ENCODE measurements around the gene B3GALT4. TPM values are rescaled to one million over a fixed set of nuclear protein-coding genes. Genes with fewer than 3 reads are reported as not detected.

The B3GALT4 gene
- total and polyA plus RNA-seq, 2 donors (not counting 1 experiment from before 2014, with no cell fraction given) = 2.3 to 11.1 TPM

DNA sequence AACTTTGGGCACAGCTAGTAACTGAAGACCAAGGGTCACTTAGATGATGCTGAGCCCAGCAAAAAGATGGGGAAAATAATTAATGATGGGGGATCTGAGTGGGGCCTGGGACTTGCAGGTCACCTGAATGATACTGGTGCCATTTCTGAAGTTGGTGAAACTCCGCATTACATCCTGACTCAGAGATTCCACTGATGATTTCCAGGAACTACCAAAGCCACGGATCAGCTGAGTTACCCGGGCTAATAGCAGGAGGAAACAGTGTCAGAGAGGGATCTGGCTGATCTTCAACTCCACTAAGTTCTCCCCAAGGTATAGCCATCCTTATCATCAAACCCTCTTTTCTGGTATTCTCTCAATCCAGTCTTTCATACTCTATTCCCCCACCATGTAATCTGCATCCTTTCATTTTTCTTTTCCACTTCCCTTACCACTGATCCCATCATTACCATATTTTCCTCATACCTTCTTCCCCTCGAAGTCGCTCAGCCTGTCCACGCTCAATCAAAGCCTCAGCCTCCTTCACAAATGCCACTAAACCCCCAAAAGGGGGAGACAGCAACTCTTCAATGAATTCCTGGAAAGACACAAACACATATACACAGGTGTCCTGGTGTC is 25.4 kb upstream of the B3GALT4 start:
- Histone ChIP-seq H3K79me2 (ENCODE audit: control insufficient read depth, insufficient read depth, low read length) (no peaks in the 10 kb centered on the region), H3K27me3 (ENCODE audit: control insufficient read depth, insufficient read depth, low read length) (no peaks in the 10 kb centered on the region), H3K36me3 (ENCODE audit: control insufficient read depth, insufficient read depth, low read length) (no peaks in the 10 kb centered on the region), H2AFZ (ENCODE audit: low read length) (no peak overlapping the region), H3K4me1 (ENCODE audit: control insufficient read depth, extremely low read depth, insufficient read depth, low read length) (peaks cover 16% of the 10 kb centered on the region), H4K20me1 (ENCODE audit: control insufficient read depth, extremely low read depth, insufficient read depth, low read length) (no peaks in the 10 kb centered on the region), H3K27ac (ENCODE audit: insufficient read depth, low read length) (no peak overlapping the region), H3K9me3 (ENCODE audit: control insufficient read depth, insufficient read depth, low read depth, low read length) (no peaks in the 10 kb centered on the region), H3K4me3 (replicated peaks in 1 of 4; ENCODE audit: control extremely low read depth in 1 of 4, insufficient read depth in 1 of 4, low read depth in 3 of 4, low read length in 4 of 4) (no peak overlapping the region), H3K4me2 (ENCODE audit: extremely low read depth, insufficient read depth, low read length) (no peak overlapping the region), H3K9ac (ENCODE audit: insufficient read depth, low read length) (no peak overlapping the region)
- TF ChIP-seq, protein P1, sequence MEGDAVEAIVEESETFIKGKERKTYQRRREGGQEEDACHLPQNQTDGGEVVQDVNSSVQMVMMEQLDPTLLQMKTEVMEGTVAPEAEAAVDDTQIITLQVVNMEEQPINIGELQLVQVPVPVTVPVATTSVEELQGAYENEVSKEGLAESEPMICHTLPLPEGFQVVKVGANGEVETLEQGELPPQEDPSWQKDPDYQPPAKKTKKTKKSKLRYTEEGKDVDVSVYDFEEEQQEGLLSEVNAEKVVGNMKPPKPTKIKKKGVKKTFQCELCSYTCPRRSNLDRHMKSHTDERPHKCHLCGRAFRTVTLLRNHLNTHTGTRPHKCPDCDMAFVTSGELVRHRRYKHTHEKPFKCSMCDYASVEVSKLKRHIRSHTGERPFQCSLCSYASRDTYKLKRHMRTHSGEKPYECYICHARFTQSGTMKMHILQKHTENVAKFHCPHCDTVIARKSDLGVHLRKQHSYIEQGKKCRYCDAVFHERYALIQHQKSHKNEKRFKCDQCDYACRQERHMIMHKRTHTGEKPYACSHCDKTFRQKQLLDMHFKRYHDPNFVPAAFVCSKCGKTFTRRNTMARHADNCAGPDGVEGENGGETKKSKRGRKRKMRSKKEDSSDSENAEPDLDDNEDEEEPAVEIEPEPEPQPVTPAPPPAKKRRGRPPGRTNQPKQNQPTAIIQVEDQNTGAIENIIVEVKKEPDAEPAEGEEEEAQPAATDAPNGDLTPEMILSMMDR (conservative IDR thresholded peaks at IDR 0.05 in 1 of 2, IDR thresholded peaks at IDR 0.05 in 1 of 2; ENCODE audit: low read depth in 1 of 2, low read length in 2 of 2) = no peak
- no peak for TF ChIP-seq EZH2 (IDR thresholded peaks at IDR 0.05; ENCODE audit: low read length, missing control alignments)
- peak in 1 of 2 donors; percentile 44 for DNase-seq (ENCODE audit: low read depth in 2 of 2)

GRCh38 chr6:33252759-33253158 is 24.2 kb upstream of the B3GALT4 start:
- H4K20me1 ChIP-seq (ENCODE audit: control insufficient read depth, extremely low read depth, insufficient read depth, low read length) = no peaks in the 10 kb centered on the region
- peak in 1 of 2 donors; percentile 55 for DNase-seq (ENCODE audit: low read depth in 2 of 2)
- no peak overlapping the region for H3K4me3 ChIP-seq (replicated peaks in 1 of 4; ENCODE audit: control extremely low read depth in 1 of 4, insufficient read depth in 1 of 4, low read depth in 3 of 4, low read length in 4 of 4)
- no peaks in the 10 kb centered on the region for H3K79me2 ChIP-seq (ENCODE audit: control insufficient read depth, insufficient read depth, low read length)
- H3K27me3 ChIP-seq (ENCODE audit: control insufficient read depth, insufficient read depth, low read length) = no peaks in the 10 kb centered on the region
- H3K9me3 ChIP-seq (ENCODE audit: control insufficient read depth, insufficient read depth, low read depth, low read length) = no peaks in the 10 kb centered on the region
- H3K27ac ChIP-seq (ENCODE audit: insufficient read depth, low read length) = no peak overlapping the region
- peaks cover 16% of the 10 kb centered on the region for H3K4me1 ChIP-seq (ENCODE audit: control insufficient read depth, extremely low read depth, insufficient read depth, low read length)
- TF ChIP-seq, protein P1 (conservative IDR thresholded peaks at IDR 0.05 in 1 of 2, IDR thresholded peaks at IDR 0.05 in 1 of 2; ENCODE audit: low read depth in 1 of 2, low read length in 2 of 2) = no peak
- TF ChIP-seq EZH2 (IDR thresholded peaks at IDR 0.05; ENCODE audit: low read length, missing control alignments) = no peak
- H3K4me2 ChIP-seq (ENCODE audit: extremely low read depth, insufficient read depth, low read length) = no peak overlapping the region
- H2AFZ ChIP-seq (ENCODE audit: low read length) = no peak overlapping the region
- no peaks in the 10 kb centered on the region for H3K36me3 ChIP-seq (ENCODE audit: control insufficient read depth, insufficient read depth, low read length)
- H3K9ac ChIP-seq (ENCODE audit: insufficient read depth, low read length) = no peak overlapping the region

DNA sequence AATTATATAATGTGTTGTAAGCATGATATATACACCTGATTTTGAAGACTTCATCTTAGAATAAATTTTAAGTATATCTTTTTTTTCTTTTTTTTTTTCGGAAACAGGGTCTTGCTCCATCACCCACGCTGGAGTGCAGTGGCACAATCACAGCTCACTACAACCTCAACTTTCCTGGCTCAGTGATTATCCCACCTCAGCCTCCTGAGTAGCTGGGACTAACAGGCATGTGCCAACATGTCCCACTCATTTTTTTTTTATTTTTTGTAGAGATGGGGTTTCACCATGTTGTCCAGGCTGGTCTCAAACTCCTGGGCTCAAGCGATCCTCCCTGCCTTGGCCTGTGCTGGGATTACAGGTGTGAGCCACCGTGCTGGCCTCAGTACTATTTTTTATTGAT is 22.3 kb upstream of the B3GALT4 start:
- H3K9ac ChIP-seq (ENCODE audit: insufficient read depth, low read length) = no peak overlapping the region
- H3K4me3 ChIP-seq (replicated peaks in 1 of 4; ENCODE audit: control extremely low read depth in 1 of 4, insufficient read depth in 1 of 4, low read depth in 3 of 4, low read length in 4 of 4) = no peak overlapping the region
- no peaks in the 10 kb centered on the region for H3K9me3 ChIP-seq (ENCODE audit: control insufficient read depth, insufficient read depth, low read depth, low read length)
- H2AFZ ChIP-seq (ENCODE audit: low read length) = no peak overlapping the region
- H3K27me3 ChIP-seq (ENCODE audit: control insufficient read depth, insufficient read depth, low read length) = no peaks in the 10 kb centered on the region
- H3K4me2 ChIP-seq (ENCODE audit: extremely low read depth, insufficient read depth, low read length) = no peak overlapping the region
- H3K4me1 ChIP-seq (ENCODE audit: control insufficient read depth, extremely low read depth, insufficient read depth, low read length) = peaks cover 7% of the 10 kb centered on the region
- H3K36me3 ChIP-seq (ENCODE audit: control insufficient read depth, insufficient read depth, low read length) = no peaks in the 10 kb centered on the region
- DNase-seq (ENCODE audit: low read depth in 2 of 2) = no peak
- no peaks in the 10 kb centered on the region for H4K20me1 ChIP-seq (ENCODE audit: control insufficient read depth, extremely low read depth, insufficient read depth, low read length)
- no peak for TF ChIP-seq EZH2 (IDR thresholded peaks at IDR 0.05; ENCODE audit: low read length, missing control alignments)
- TF ChIP-seq, protein P1 (conservative IDR thresholded peaks at IDR 0.05 in 1 of 2, IDR thresholded peaks at IDR 0.05 in 1 of 2; ENCODE audit: low read depth in 1 of 2, low read length in 2 of 2) = no peak
- H3K27ac ChIP-seq (ENCODE audit: insufficient read depth, low read length) = no peak overlapping the region
- no peaks in the 10 kb centered on the region for H3K79me2 ChIP-seq (ENCODE audit: control insufficient read depth, insufficient read depth, low read length)

Measured in fibroblast of lung (primary cell).